Gastrocnemius medialis (tissue), 4 donors: Measurements from ENCODE around the gene BCL7B. TPM values are rescaled to one million over a fixed set of nuclear protein-coding genes. Genes with fewer than 3 reads are reported as not detected.

ENCODE experiments used
- ATAC-seq, 2 donors: fragments of 150-250 bp; one replicate each; pipeline ENCODE4 v1.9.1; 2016
- DNase-seq, 2 donors: peaks; one replicate each; pipeline ENCODE4 v3.0.0-alpha.2; 2019
- H3K27ac ChIP-seq, 4 donors: fragments of 200-600 bp; sonication (generic); 1 replicate in 1 of 4; 2 replicates in 3 of 4; pipeline ENCODE4 v1.5.1; 2016 to 2018; ENCODE audit warnings: mild to moderate bottlenecking in 2 of 4, moderate library complexity in 1 of 4
- H3K27me3 ChIP-seq, 3 donors: fragments of 200-600 bp; sonication (generic) in 2 of 3; 1 replicate in 1 of 3; 2 replicates in 2 of 3; pipeline versions ENCODE4 v1.5.1 to v1.6.0; 2016 to 2019; ENCODE audit warnings: mild to moderate bottlenecking in 1 of 3, moderate library complexity in 1 of 3
- H3K36me3 ChIP-seq, 2 donors: fragments of 200-600 bp; sonication (generic) in 1 of 2; one replicate each; pipeline ENCODE4 v1.5.1; 2017 to 2018
- H3K4me1 ChIP-seq, 2 donors: fragments of 200-600 bp; sonication (generic) in 1 of 2; one replicate each; pipeline ENCODE4 v1.5.1; 2016 to 2017; ENCODE audit warnings: mild to moderate bottlenecking in 2 of 2
- H3K4me3 ChIP-seq, 4 donors: fragments of 200-600 bp; sonication (generic) in 3 of 4; 1 replicate in 1 of 4; 2 replicates in 3 of 4; pipeline ENCODE4 v1.5.1; 2016 to 2019; ENCODE audit warnings: mild to moderate bottlenecking in 2 of 4
- H3K9me3 ChIP-seq, 3 donors: fragments of 200-600 bp; sonication (generic) in 2 of 3; 1 replicate in 1 of 3; 2 replicates in 2 of 3; pipeline ENCODE4 v1.5.1; 2016 to 2019
- POLR2A ChIP-seq, 2 donors: fragments of 450-650 bp; IDR thresholded peaks; one replicate each; pipeline ENCODE4 v1.6.1; 2017; ENCODE audit warnings: antibody characterized with exemption in 2 of 2, mild to moderate bottlenecking in 2 of 2, moderate library complexity in 2 of 2
- in situ Hi-C, 4 donors: fragments of 200-750 bp; cut with MboI; loops; one replicate each; pipeline versions ENCODE4 v1.15.0 to v1.8.0; 2017; ENCODE audit warnings: low sequenced_read_pairs in 4 of 4
- intact Hi-C: fragments of 100-400 bp; cut with DNase I; formaldehyde crosslinking; loops from one replicate; pipeline ENCODE4 v1.15.1; 2023; ENCODE audit warnings: low total_unique reads
- total RNA-seq, 4 donors: library from RNA; depleted of rRNA; stranded (reverse); fragments of >200 nt; gene quantifications; one replicate each; pipeline versions ENCODE4 v1.1.0 to v1.2.3, GENCODE V29; 2016
- TF ChIP-seq, protein P1 (sequence below), 5 experiments: fragments of 450-650 bp in 3 of 5; fragments of 200-600 bp in 2 of 5; sonication (generic) in 2 of 5; IDR thresholded peaks in 4 of 5; conservative IDR thresholded peaks in 1 of 5; 1 replicate in 4 of 5; 2 replicates in 1 of 5; pipeline ENCODE4 v1.5.1; 2016 to 2019; ENCODE audit warnings: antibody characterized with exemption in 5 of 5, mild to moderate bottlenecking in 3 of 5, moderate library complexity in 3 of 5

BCL7B gene
- total RNA-seq, 4 donors from 2014 or later = 107 to 166 (median 119) TPM

DNA sequence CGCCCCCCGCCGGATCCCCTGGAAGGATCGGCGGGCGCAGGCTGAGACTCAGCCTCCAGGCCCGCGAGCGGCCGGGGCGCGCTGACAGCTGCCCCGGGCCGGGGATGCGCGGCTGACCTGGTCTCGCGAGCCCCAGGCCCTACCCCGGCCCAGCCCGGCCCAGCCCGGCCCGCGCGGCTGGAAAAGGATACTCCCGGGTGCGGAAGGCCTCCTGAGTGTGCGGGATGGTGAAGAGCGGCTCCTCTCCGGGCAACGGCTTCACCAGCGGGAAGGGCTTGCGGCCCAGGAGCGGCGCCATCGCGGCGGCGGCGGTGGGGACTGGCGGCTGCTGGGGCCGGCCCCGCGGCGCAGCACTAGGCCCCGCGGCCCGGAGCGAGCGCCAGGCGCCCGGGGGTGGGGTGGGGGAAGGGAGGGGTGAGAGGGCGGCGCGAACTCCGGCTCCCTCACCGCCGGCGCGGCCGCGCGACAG, 35.8 kb downstream of the BCL7B start:
- intact Hi-C loops (loop anchor here (1.0 kb wide), 2 partner anchors 36 to 57 kb away; partner anchors contain the start of genes BCL7B and TBL2), in situ Hi-C loops (no loop called here)
- H3K27me3 ChIP-seq = no peaks in the 10 kb centered on the region
- no peak for TF ChIP-seq POLR2A (IDR thresholded peaks at IDR 0.05)
- TF ChIP-seq, protein P1, sequence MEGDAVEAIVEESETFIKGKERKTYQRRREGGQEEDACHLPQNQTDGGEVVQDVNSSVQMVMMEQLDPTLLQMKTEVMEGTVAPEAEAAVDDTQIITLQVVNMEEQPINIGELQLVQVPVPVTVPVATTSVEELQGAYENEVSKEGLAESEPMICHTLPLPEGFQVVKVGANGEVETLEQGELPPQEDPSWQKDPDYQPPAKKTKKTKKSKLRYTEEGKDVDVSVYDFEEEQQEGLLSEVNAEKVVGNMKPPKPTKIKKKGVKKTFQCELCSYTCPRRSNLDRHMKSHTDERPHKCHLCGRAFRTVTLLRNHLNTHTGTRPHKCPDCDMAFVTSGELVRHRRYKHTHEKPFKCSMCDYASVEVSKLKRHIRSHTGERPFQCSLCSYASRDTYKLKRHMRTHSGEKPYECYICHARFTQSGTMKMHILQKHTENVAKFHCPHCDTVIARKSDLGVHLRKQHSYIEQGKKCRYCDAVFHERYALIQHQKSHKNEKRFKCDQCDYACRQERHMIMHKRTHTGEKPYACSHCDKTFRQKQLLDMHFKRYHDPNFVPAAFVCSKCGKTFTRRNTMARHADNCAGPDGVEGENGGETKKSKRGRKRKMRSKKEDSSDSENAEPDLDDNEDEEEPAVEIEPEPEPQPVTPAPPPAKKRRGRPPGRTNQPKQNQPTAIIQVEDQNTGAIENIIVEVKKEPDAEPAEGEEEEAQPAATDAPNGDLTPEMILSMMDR (IDR thresholded peaks at IDR 0.05 in 4 of 5, conservative IDR thresholded peaks at IDR 0.05 in 1 of 5) = no peak
- peaks cover 38 to 44% of the 10 kb centered on the region in 2 donors for H3K4me1 ChIP-seq
- no peaks in the 10 kb centered on the region for H3K9me3 ChIP-seq
- no peaks in the 10 kb centered on the region for H3K36me3 ChIP-seq
- ATAC-seq (peak; percentile 73 to 77), DNase-seq (peak in 1 of 2 donors; percentile 50)
- H3K4me3 ChIP-seq = peak overlapping the region; percentile 70 to 84 (median 80)
- H3K27ac ChIP-seq = peak overlapping the region; percentile 88 to 97 (median 94)

GRCh38 chr7:73520673-73521635, 36.5 kb downstream of the BCL7B start:
- DNase-seq = no peak
- Histone ChIP-seq H3K27ac (peak overlapping the region; percentile 88 to 97 (median 94)), H3K4me1 (peaks cover 38 to 44% of the 10 kb centered on the region in 2 donors), H3K36me3 (peaks cover 0 to 5% of the 10 kb centered on the region in 2 donors), H3K4me3 (peak overlapping the region; percentile 70 to 84 (median 80)), H3K9me3 (no peaks in the 10 kb centered on the region), H3K27me3 (no peaks in the 10 kb centered on the region)
- TF ChIP-seq, protein P1 (IDR thresholded peaks at IDR 0.05 in 4 of 5, conservative IDR thresholded peaks at IDR 0.05 in 1 of 5) = no peak
- intact Hi-C loops (no loop called here), in situ Hi-C loops (no loop called here)
- ATAC-seq = peak in 1 of 2 donors; percentile 1

DNA sequence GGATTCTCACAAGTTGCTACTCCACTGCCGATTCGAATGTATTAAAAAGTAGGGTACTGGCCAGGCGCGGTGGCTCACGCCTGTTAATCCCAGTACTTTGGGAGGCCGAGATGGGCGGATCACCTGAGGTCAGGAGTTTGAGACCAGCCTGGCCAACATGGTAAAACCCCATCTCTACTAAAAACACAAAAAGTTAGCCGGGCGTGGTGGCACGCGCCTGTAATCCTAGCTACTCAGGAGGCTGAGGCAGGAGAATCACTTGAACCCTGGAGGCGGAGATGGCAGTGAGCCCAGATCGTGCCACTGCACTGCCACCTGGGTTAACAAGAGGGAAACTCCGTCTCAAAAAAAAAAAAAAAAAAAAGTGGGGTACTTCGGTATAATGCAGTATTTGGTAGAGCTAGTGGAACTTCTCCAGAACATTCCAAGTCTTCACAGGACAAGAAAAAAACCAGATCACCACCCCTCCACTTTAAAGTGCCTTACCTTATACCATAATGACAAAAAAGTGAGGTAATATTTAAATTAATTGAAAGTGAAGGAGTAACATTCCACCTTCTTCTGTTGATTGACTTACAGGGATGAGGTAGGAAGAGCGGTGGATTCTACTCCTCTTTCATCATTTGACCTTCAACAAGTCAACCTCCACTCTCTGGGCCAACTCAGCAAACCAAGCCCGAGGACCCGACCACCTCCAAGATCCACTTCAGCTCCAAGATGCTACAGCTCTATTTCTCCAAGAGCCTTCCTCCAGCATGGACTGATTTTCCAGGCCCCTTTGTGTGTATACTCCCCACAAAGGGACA, 37.4 kb downstream of the BCL7B start:
- H3K27ac ChIP-seq = peak overlapping the region; percentile 88 to 97 (median 94)
- intact Hi-C loops = no loop called here

GRCh38 chr7:73518470-73518869, 39.0 kb downstream of the BCL7B start:
- Histone ChIP-seq H3K4me3 (no peak overlapping the region), H3K27ac (peak overlapping the region in 2 of 4 donors; percentile 35 to 97)
- DNase-seq = no peak

More for the DNA sequence above, 37.4 kb downstream of the BCL7B start:
- Histone ChIP-seq H3K27me3 (no peaks in the 10 kb centered on the region), H3K4me1 (peaks cover 38 to 44% of the 10 kb centered on the region in 2 donors), H3K9me3 (no peaks in the 10 kb centered on the region), H3K4me3 (peak overlapping the region; percentile 70 to 84 (median 80)), H3K36me3 (peaks cover 0 to 11% of the 10 kb centered on the region in 2 donors)
- TF ChIP-seq POLR2A (IDR thresholded peaks at IDR 0.05) = no peak
- TF ChIP-seq, protein P1 (IDR thresholded peaks at IDR 0.05 in 4 of 5, conservative IDR thresholded peaks at IDR 0.05 in 1 of 5) = no peak
- DNase-seq = no peak
- in situ Hi-C loops = no loop called here
- no peak for ATAC-seq

More at GRCh38 chr7:73518470-73518869, 39.0 kb downstream of the BCL7B start:
- peaks cover 0 to 16% of the 10 kb centered on the region in 2 donors for H3K36me3 ChIP-seq
- in situ Hi-C loops = no loop called here
- intact Hi-C loops = no loop called here
- no peak for TF ChIP-seq POLR2A (IDR thresholded peaks at IDR 0.05)
- TF ChIP-seq, protein P1 (IDR thresholded peaks at IDR 0.05 in 4 of 5, conservative IDR thresholded peaks at IDR 0.05 in 1 of 5) = no peak
- H3K27me3 ChIP-seq = no peaks in the 10 kb centered on the region
- H3K9me3 ChIP-seq = no peaks in the 10 kb centered on the region
- H3K4me1 ChIP-seq = peaks cover 38 to 44% of the 10 kb centered on the region in 2 donors
- no peak for ATAC-seq
